Ishikawa (cell line): ENCODE measurements around the gene EBF4.

Experiments used
- CEBPB ChIP-seq: IDR thresholded peaks from 2 replicates; pipeline ENCODE4 v1.6.1; 2012
- CREB1 ChIP-seq: IDR thresholded peaks from 2 replicates; pipeline ENCODE4 v1.6.1; 2012; ENCODE audit warnings: low read depth
- EGR1 ChIP-seq: IDR thresholded peaks from 2 replicates; pipeline ENCODE4 v1.6.1; 2012
- EP300 ChIP-seq: IDR thresholded peaks from 2 replicates; pipeline ENCODE4 v1.6.1; 2012; ENCODE audit warnings: borderline replicate concordance
- FOXM1 ChIP-seq: IDR thresholded peaks from 2 replicates; pipeline ENCODE4 v1.6.1; 2012; ENCODE audit warnings: low read depth, borderline replicate concordance
- MAX ChIP-seq: IDR thresholded peaks from 2 replicates; pipeline ENCODE4 v1.6.1; 2012
- NFIC ChIP-seq: IDR thresholded peaks from 2 replicates; pipeline ENCODE4 v1.6.1; 2012
- RAD21 ChIP-seq: IDR thresholded peaks from 2 replicates; pipeline ENCODE4 v1.6.1; 2012; ENCODE audit warnings: low read depth
- REST ChIP-seq: IDR thresholded peaks from 2 replicates; pipeline ENCODE4 v1.6.1; 2012; ENCODE audit warnings: low read depth, mild to moderate bottlenecking
- TAF1 ChIP-seq: IDR thresholded peaks from 2 replicates; pipeline ENCODE4 v1.6.1; 2012; ENCODE audit warnings: low read depth, mild to moderate bottlenecking
- TCF12 ChIP-seq: IDR thresholded peaks from 2 replicates; pipeline ENCODE4 v1.6.1; 2012; ENCODE audit warnings: low read depth
- TEAD4 ChIP-seq: IDR thresholded peaks from 2 replicates; pipeline ENCODE4 v1.6.1; 2012
- USF1 ChIP-seq: IDR thresholded peaks from 2 replicates; pipeline ENCODE4 v1.6.1; 2012
- YY1 ChIP-seq: IDR thresholded peaks from 2 replicates; pipeline ENCODE4 v1.6.1; 2012; ENCODE audit warnings: low read depth
- ZBTB7A ChIP-seq: IDR thresholded peaks from 2 replicates; pipeline ENCODE4 v1.6.1; 2012; ENCODE audit warnings: low read depth

EBF4 gene

GRCh38 chr20:2705931-2706645 lies 13.5 kb downstream of the EBF4 start:
- TF ChIP-seq TCF12 (no peak), EP300 (no peak), TEAD4 (no peak), YY1 (no peak), USF1 (no peak), EGR1 (no peak), CREB1 (no peak), MAX (no peak), CEBPB (no peak), RAD21 (no peak), NFIC (no peak), TAF1 (no peak), ZBTB7A (no peak), REST (no peak), FOXM1 (no peak)

- no peak for TF ChIP-seq TAF1
- TF ChIP-seq ZBTB7A = no peak
- TF ChIP-seq CEBPB = no peak
- TF ChIP-seq TEAD4 = no peak
These were observed 14.2 kb downstream of the EBF4 start for GRCh38 chr20:2706688-2707352.

- TF ChIP-seq EGR1 = no peak
- no peak for TF ChIP-seq EP300
- no peak for TF ChIP-seq TAF1
- no peak for TF ChIP-seq CREB1
- TF ChIP-seq TCF12 = no peak
- TF ChIP-seq CEBPB = no peak
- no peak for TF ChIP-seq YY1
- TF ChIP-seq RAD21 = no peak
These were observed 14.9 kb downstream of the EBF4 start for GRCh38 chr20:2707353-2708072.

- no peak for TF ChIP-seq REST
- TF ChIP-seq NFIC = no peak
- TF ChIP-seq CEBPB = no peak
- no peak for TF ChIP-seq TCF12
- no peak for TF ChIP-seq TAF1
- no peak for TF ChIP-seq RAD21
- TF ChIP-seq EP300 = no peak
- no peak for TF ChIP-seq YY1
- no peak for TF ChIP-seq TEAD4
- no peak for TF ChIP-seq FOXM1
- no peak for TF ChIP-seq MAX
- TF ChIP-seq ZBTB7A = no peak
- no peak for TF ChIP-seq CREB1
- TF ChIP-seq EGR1 = no peak
- no peak for TF ChIP-seq USF1
These were observed 15.5 kb downstream of the EBF4 start for GRCh38 chr20:2708073-2708415.

GRCh38 chr20:2708665-2709064 lies 16.1 kb downstream of the EBF4 start:
- TF ChIP-seq REST = no peak
- TF ChIP-seq CREB1 = no peak
